ENCODE results near the gene IL17RE. TPM values are rescaled to one million over a fixed set of nuclear protein-coding genes. Genes with fewer than 3 reads are reported as not detected.

Gene IL17RE
- total and polyA plus RNA-seq, 2 of the 13 experiments (the other 11 are each of a cell fraction or from before 2014, with no cell fraction given), result 14.5 to 24.1 TPM

GRCh38 chr3:9881441-9881840, 21.2 kb upstream of the IL17RE start:
- DNase-seq (ENCODE audit: low spot score) (no peak), FAIRE-seq (no peak), ATAC-seq (no peak)
- 92% methylated on average over 1 of the region's 1 CpG for WGBS (ENCODE audit: low lambda C conversion rate)
- BruUV-seq (replicated peaks), result no TSS peak
- no peak overlapping the region for H3K9ac ChIP-seq (ENCODE audit: insufficient read depth, low read depth, low read length)
- TF ChIP-seq ZNF414 (CRISPR knock-in tag; IDR thresholded peaks at IDR 0.05) (no peak), MNT (IDR thresholded peaks at IDR 0.05) (no peak)
- H3K36me3 ChIP-seq (replicated peaks in 1 of 2; ENCODE audit: control insufficient read depth in 1 of 2, insufficient read depth in 2 of 2, low read length in 2 of 2), result no peaks in the 10 kb centered on the region
- no peak overlapping the region for H3K27ac ChIP-seq (ENCODE audit: extremely low read length, insufficient read depth, low read length)
- H3K4me2 ChIP-seq (ENCODE audit: low read depth, low read length), result no peak overlapping the region
- ChIA-PET CTCF (ENCODE audit: low intra/inter-chr PET ratio, low total read pairs) (no interaction called here), POLR2A (interaction anchor here (2.5 to 3.5 kb wide), 2 partner anchors 9 to 16 kb away, joined by 9 to 14 read pairs; partner anchors contain the start of gene JAGN1)
- in situ Hi-C loops (cut with HindIII; ENCODE audit: extremely low pct_ligation_motif_present, low pct_unique_long_range_greater_than_20kb), result no loop called here
- no peaks in the 10 kb centered on the region for H4K20me1 ChIP-seq (ENCODE audit: insufficient read depth, low read length)
- H3K4me1 ChIP-seq (ENCODE audit: insufficient read depth, low read length), result peaks cover 30% of the 10 kb centered on the region
- H3K9me3 ChIP-seq (ENCODE audit: low read length), result no peaks in the 10 kb centered on the region
- intact Hi-C loops (cut with micrococcal nuclease; ENCODE audit: unreplicated experiment), result no loop called here
- H3K79me2 ChIP-seq (ENCODE audit: insufficient read depth, low read length), result no peaks in the 10 kb centered on the region
- H3K4me3 ChIP-seq (replicated peaks in 1 of 3; ENCODE audit: insufficient read depth in 1 of 3, low read depth in 2 of 3, low read length in 3 of 3), result no peak overlapping the region
- H3K27me3 ChIP-seq (ENCODE audit: control insufficient read depth in 1 of 2, insufficient read depth in 2 of 2, low read length in 2 of 2), result no peaks in the 10 kb centered on the region
- no peak overlapping the region for H2AFZ ChIP-seq (ENCODE audit: low read length)

GRCh38 chr3:9883706-9884554, 18.7 kb upstream of the IL17RE start:
- H2AFZ ChIP-seq (ENCODE audit: low read length), result no peak overlapping the region
- intact Hi-C loops (cut with micrococcal nuclease; ENCODE audit: unreplicated experiment), result no loop called here
- FAIRE-seq, result no peak
- TF ChIP-seq ZBTB8A (CRISPR knock-in tag; IDR thresholded peaks at IDR 0.05; ENCODE audit: borderline replicate concordance, low read depth), result no peak
- TF ChIP-seq ZBTB37 (CRISPR knock-in tag; IDR thresholded peaks at IDR 0.05), result no peak
- no peak for TF ChIP-seq FOSL1 (CRISPR knock-in tag; IDR thresholded peaks at IDR 0.05; ENCODE audit: borderline replicate concordance)
- TF ChIP-seq HNF4G (IDR thresholded peaks at IDR 0.05; ENCODE audit: borderline replicate concordance, low read depth, low read length), result no peak
- TF ChIP-seq HNF4G (CRISPR knock-in tag; IDR thresholded peaks at IDR 0.05; ENCODE audit: borderline replicate concordance, low read depth), result no peak
- no peak for TF ChIP-seq ZNF256 (CRISPR knock-in tag; conservative IDR thresholded peaks at IDR 0.05)
- no peak for TF ChIP-seq ZMYM3 (CRISPR knock-in tag; IDR thresholded peaks at IDR 0.05)
- TF ChIP-seq SATB2 (CRISPR knock-in tag; IDR thresholded peaks at IDR 0.05), result no peak
- no peak for TF ChIP-seq RELA (CRISPR knock-in tag; IDR thresholded peaks at IDR 0.05)

More at GRCh38 chr3:9883706-9884554, 18.7 kb upstream of the IL17RE start:
- no peaks in the 10 kb centered on the region for H3K36me3 ChIP-seq (replicated peaks in 1 of 2; ENCODE audit: control insufficient read depth in 1 of 2, insufficient read depth in 2 of 2, low read length in 2 of 2)
- no peak overlapping the region for H3K9ac ChIP-seq (ENCODE audit: insufficient read depth, low read depth, low read length)
- H3K4me3 ChIP-seq (replicated peaks in 1 of 3; ENCODE audit: insufficient read depth in 1 of 3, low read depth in 2 of 3, low read length in 3 of 3), result no peak overlapping the region
- in situ Hi-C loops (cut with HindIII; ENCODE audit: extremely low pct_ligation_motif_present, low pct_unique_long_range_greater_than_20kb), result no loop called here
- H3K4me1 ChIP-seq (ENCODE audit: insufficient read depth, low read length), result peaks cover 33% of the 10 kb centered on the region
- no peaks in the 10 kb centered on the region for H3K27me3 ChIP-seq (ENCODE audit: control insufficient read depth in 1 of 2, insufficient read depth in 2 of 2, low read length in 2 of 2)
- no peak overlapping the region for H3K4me2 ChIP-seq (ENCODE audit: low read depth, low read length)
- no peak overlapping the region for H3K27ac ChIP-seq (ENCODE audit: extremely low read length, insufficient read depth, low read length)
- 62% methylated on average over 6 of the region's 7 CpGs for WGBS (ENCODE audit: low lambda C conversion rate)
- POLR2A ChIA-PET, result interaction anchor here (1.3 to 2.0 kb wide), 5 partner anchors 13 to 49 kb away, joined by 4 to 7 read pairs (median 5); partner anchors contain the start of genes CRELD1 and IL17RE
- H3K9me3 ChIP-seq (ENCODE audit: low read length), result no peaks in the 10 kb centered on the region
- ATAC-seq (no peak), DNase-seq (ENCODE audit: low spot score) (no peak)
- BruUV-seq (replicated peaks), result no TSS peak
- H4K20me1 ChIP-seq (ENCODE audit: insufficient read depth, low read length), result no peaks in the 10 kb centered on the region
- CTCF ChIA-PET (ENCODE audit: low intra/inter-chr PET ratio, low total read pairs), result no interaction called here
- H3K79me2 ChIP-seq (ENCODE audit: insufficient read depth, low read length), result no peaks in the 10 kb centered on the region

Measured in HepG2 (cell line).